ENCODE data around the gene MAP2. TPM values are rescaled to one million over a fixed set of nuclear protein-coding genes. Genes with fewer than 3 reads are reported as not detected.

The MAP2 gene
- total and polyA plus RNA-seq, 2 donors (not counting 1 experiment from before 2014, with no cell fraction given) = 51.0 to 60.1 TPM

DNA sequence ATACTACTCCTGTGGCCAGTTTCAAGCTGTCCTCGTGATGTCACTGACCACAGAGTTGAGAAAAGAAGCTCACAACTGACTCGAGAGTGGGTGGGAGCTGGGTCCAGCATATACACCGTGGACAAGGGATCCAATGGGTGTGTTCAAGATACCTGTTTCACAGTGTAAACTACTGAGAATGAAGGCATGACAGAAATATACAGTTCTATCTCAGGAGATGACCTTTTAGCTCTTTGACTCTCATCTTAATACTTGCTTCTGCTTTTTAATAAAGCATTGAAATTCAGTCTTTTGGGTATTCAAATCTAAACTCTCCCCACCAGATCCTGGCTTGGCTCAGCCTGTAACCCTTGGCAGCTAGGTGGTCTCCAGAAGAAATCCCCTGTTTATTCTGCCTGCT is 130.1 kb downstream of the MAP2 start:
- H3K4me2 ChIP-seq (ENCODE audit: extremely low read depth, insufficient read depth, low read length) = no peak overlapping the region
- TF ChIP-seq EZH2 (IDR thresholded peaks at IDR 0.05; ENCODE audit: low read length, missing control alignments) = no peak
- TF ChIP-seq CTCF (conservative IDR thresholded peaks at IDR 0.05 in 1 of 2, IDR thresholded peaks at IDR 0.05 in 1 of 2; ENCODE audit: low read depth in 1 of 2, low read length in 2 of 2) = no peak
- no peaks in the 10 kb centered on the region for H3K27me3 ChIP-seq (ENCODE audit: control insufficient read depth, insufficient read depth, low read length)
- H3K9ac ChIP-seq (ENCODE audit: insufficient read depth, low read length) = no peak overlapping the region
- no peaks in the 10 kb centered on the region for H4K20me1 ChIP-seq (ENCODE audit: control insufficient read depth, extremely low read depth, insufficient read depth, low read length)
- no peak for DNase-seq (ENCODE audit: low read depth in 2 of 2)
- no peaks in the 10 kb centered on the region for H3K4me1 ChIP-seq (ENCODE audit: control insufficient read depth, extremely low read depth, insufficient read depth, low read length)
- H3K9me3 ChIP-seq (ENCODE audit: control insufficient read depth, insufficient read depth, low read depth, low read length) = no peaks in the 10 kb centered on the region
- H3K4me3 ChIP-seq (replicated peaks in 1 of 4; ENCODE audit: control extremely low read depth in 1 of 4, insufficient read depth in 1 of 4, low read depth in 3 of 4, low read length in 4 of 4) = no peak overlapping the region
- no peak overlapping the region for H3K27ac ChIP-seq (ENCODE audit: insufficient read depth, low read length)
- H3K36me3 ChIP-seq (ENCODE audit: control insufficient read depth, insufficient read depth, low read length) = no peaks in the 10 kb centered on the region
- no peak overlapping the region for H2AFZ ChIP-seq (ENCODE audit: low read length)
- no peaks in the 10 kb centered on the region for H3K79me2 ChIP-seq (ENCODE audit: control insufficient read depth, insufficient read depth, low read length)

DNA sequence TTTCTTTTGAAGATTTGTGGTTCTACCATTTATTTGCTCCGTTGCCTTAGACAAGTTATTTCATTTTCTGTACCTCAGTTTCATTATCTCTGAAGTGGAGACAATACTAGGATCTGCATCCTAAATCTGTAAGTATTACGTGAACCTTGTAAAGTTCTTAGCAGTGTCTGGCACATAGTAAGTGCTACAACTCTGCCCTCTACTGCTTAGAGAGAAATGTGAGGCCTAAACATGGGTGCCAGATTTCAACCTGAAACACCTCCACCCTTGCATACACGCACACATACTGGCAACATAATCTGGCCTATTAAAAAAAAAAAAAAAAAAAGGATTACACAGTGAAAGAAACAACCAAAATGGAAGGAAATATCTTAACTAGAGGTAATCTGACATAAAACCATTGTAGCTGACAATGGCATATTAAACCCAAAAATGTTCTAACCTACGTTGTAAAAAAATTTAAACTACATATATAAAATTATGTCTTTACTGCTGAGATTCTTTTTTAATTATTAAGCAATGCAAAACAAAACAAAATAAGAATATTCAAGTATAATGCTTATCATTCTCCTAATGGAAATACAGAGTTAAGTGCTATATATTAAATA is 132.6 kb downstream of the MAP2 start:
- TF ChIP-seq EZH2 (IDR thresholded peaks at IDR 0.05; ENCODE audit: low read length, missing control alignments) (no peak), CTCF (conservative IDR thresholded peaks at IDR 0.05 in 1 of 2, IDR thresholded peaks at IDR 0.05 in 1 of 2; ENCODE audit: low read depth in 1 of 2, low read length in 2 of 2) (peak; percentile 68 to 69)
- Histone ChIP-seq H3K36me3 (ENCODE audit: control insufficient read depth, insufficient read depth, low read length) (no peaks in the 10 kb centered on the region), H2AFZ (ENCODE audit: low read length) (no peak overlapping the region), H3K79me2 (ENCODE audit: control insufficient read depth, insufficient read depth, low read length) (no peaks in the 10 kb centered on the region), H3K9me3 (ENCODE audit: control insufficient read depth, insufficient read depth, low read depth, low read length) (no peaks in the 10 kb centered on the region), H3K4me3 (replicated peaks in 1 of 4; ENCODE audit: control extremely low read depth in 1 of 4, insufficient read depth in 1 of 4, low read depth in 3 of 4, low read length in 4 of 4) (no peak overlapping the region), H3K27me3 (ENCODE audit: control insufficient read depth, insufficient read depth, low read length) (no peaks in the 10 kb centered on the region), H4K20me1 (ENCODE audit: control insufficient read depth, extremely low read depth, insufficient read depth, low read length) (no peaks in the 10 kb centered on the region), H3K27ac (ENCODE audit: insufficient read depth, low read length) (no peak overlapping the region), H3K4me1 (ENCODE audit: control insufficient read depth, extremely low read depth, insufficient read depth, low read length) (no peaks in the 10 kb centered on the region), H3K4me2 (ENCODE audit: extremely low read depth, insufficient read depth, low read length) (no peak overlapping the region), H3K9ac (ENCODE audit: insufficient read depth, low read length) (no peak overlapping the region)
- peak; percentile 48 to 70 for DNase-seq (ENCODE audit: low read depth in 2 of 2)

GRCh38 chr2:209560911-209561310 is 137.1 kb downstream of the MAP2 start:
- H4K20me1 ChIP-seq (ENCODE audit: control insufficient read depth, extremely low read depth, insufficient read depth, low read length) = no peaks in the 10 kb centered on the region
- no peaks in the 10 kb centered on the region for H3K4me1 ChIP-seq (ENCODE audit: control insufficient read depth, extremely low read depth, insufficient read depth, low read length)
- no peaks in the 10 kb centered on the region for H3K27me3 ChIP-seq (ENCODE audit: control insufficient read depth, insufficient read depth, low read length)
- H3K9me3 ChIP-seq (ENCODE audit: control insufficient read depth, insufficient read depth, low read depth, low read length) = no peaks in the 10 kb centered on the region
- no peak overlapping the region for H3K4me3 ChIP-seq (replicated peaks in 1 of 4; ENCODE audit: control extremely low read depth in 1 of 4, insufficient read depth in 1 of 4, low read depth in 3 of 4, low read length in 4 of 4)
- H2AFZ ChIP-seq (ENCODE audit: low read length) = no peak overlapping the region
- no peak for DNase-seq (ENCODE audit: low read depth in 2 of 2)
- no peak overlapping the region for H3K4me2 ChIP-seq (ENCODE audit: extremely low read depth, insufficient read depth, low read length)
- H3K36me3 ChIP-seq (ENCODE audit: control insufficient read depth, insufficient read depth, low read length) = no peaks in the 10 kb centered on the region
- no peak for TF ChIP-seq CTCF (conservative IDR thresholded peaks at IDR 0.05 in 1 of 2, IDR thresholded peaks at IDR 0.05 in 1 of 2; ENCODE audit: low read depth in 1 of 2, low read length in 2 of 2)
- TF ChIP-seq EZH2 (IDR thresholded peaks at IDR 0.05; ENCODE audit: low read length, missing control alignments) = no peak
- no peaks in the 10 kb centered on the region for H3K79me2 ChIP-seq (ENCODE audit: control insufficient read depth, insufficient read depth, low read length)
- no peak overlapping the region for H3K9ac ChIP-seq (ENCODE audit: insufficient read depth, low read length)
- H3K27ac ChIP-seq (ENCODE audit: insufficient read depth, low read length) = no peak overlapping the region
